ENCODE measurements around the gene COMMD1.

DNA sequence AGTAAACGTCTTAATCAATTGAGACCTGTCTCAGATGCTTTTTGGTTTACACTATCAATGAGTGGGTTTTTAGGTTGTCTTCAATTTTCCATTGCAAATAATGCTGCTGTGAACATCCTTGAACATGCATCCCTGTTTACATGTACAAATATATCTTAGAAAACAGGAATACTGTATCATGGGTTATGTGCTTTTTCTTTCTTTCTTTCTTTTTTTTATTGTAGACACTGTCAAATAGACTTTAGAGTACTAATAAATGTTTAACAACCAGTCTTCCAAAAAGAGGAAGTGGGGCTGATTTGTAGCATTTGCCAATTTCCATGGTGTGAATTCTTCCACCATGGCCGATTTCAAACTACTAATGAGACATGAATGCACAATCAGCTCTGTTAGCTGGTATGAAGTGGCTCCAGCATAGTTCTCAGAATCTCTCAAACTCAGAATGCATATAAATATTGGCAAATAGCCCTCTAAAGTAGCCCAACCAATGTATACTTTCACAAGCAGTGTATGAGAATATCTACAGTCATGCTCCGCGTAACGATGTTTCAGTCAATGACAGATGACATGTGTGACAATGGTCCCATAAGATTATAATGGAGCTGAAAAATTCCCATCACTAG, 240.1 kb downstream of the COMMD1 start:
- TF ChIP-seq, protein P1, sequence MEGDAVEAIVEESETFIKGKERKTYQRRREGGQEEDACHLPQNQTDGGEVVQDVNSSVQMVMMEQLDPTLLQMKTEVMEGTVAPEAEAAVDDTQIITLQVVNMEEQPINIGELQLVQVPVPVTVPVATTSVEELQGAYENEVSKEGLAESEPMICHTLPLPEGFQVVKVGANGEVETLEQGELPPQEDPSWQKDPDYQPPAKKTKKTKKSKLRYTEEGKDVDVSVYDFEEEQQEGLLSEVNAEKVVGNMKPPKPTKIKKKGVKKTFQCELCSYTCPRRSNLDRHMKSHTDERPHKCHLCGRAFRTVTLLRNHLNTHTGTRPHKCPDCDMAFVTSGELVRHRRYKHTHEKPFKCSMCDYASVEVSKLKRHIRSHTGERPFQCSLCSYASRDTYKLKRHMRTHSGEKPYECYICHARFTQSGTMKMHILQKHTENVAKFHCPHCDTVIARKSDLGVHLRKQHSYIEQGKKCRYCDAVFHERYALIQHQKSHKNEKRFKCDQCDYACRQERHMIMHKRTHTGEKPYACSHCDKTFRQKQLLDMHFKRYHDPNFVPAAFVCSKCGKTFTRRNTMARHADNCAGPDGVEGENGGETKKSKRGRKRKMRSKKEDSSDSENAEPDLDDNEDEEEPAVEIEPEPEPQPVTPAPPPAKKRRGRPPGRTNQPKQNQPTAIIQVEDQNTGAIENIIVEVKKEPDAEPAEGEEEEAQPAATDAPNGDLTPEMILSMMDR (IDR thresholded peaks at IDR 0.05), result no peak
- TF ChIP-seq POLR2A (IDR thresholded peaks at IDR 0.05), result no peak

All from thyroid gland (tissue), 4 donors.